NCI-H2107 (cell line): Measurements from ENCODE around the gene DNASE1L2.
"Not testable (repeated sequence)": the region's sequence is repeated elsewhere in the genome, so short reads cannot be mapped to it uniquely, and the experiment has no call there.

Experiments used
- DNase-seq: peaks from one replicate; lab custom pipeline; 2025; lab: John Stamatoyannopoulos, UW

Gene DNASE1L2

GRCh38 chr16:2236337-2237101 lies at the start of gene DNASE1L2:
TSS of gene DNASE1L2 (plus strand) at chr16:2236444. CDS start at chr16:2236817, 373 bp downstream.
- no peak for DNase-seq

GRCh38 chr16:2186505-2186904 lies 49.7 kb upstream of the DNASE1L2 start:
- DNase-seq: no peak

GRCh38 chr16:2187212-2187611 lies 49.0 kb upstream of the DNASE1L2 start:
- no peak for DNase-seq

GRCh38 chr16:2188395-2188794 lies 47.8 kb upstream of the DNASE1L2 start:
- no peak for DNase-seq

- DNase-seq: no peak
These were observed 46.9 kb upstream of the DNASE1L2 start for GRCh38 chr16:2189252-2189893.

- DNase-seq: no peak
These were observed 46.1 kb upstream of the DNASE1L2 start for GRCh38 chr16:2190002-2190658.

- no peak for DNase-seq
These were observed 45.4 kb upstream of the DNASE1L2 start for GRCh38 chr16:2190659-2191445.

- no peak for DNase-seq
These were observed 44.9 kb upstream of the DNASE1L2 start for GRCh38 chr16:2191446-2191706.

- DNase-seq: no peak
These were observed 41.9 kb upstream of the DNASE1L2 start for GRCh38 chr16:2194166-2194834.

- DNase-seq: peak; percentile 40
These were observed 41.4 kb upstream of the DNASE1L2 start for GRCh38 chr16:2194852-2195321.

- DNase-seq: no peak
These were observed 40.7 kb upstream of the DNASE1L2 start for GRCh38 chr16:2195322-2196161.

GRCh38 chr16:2196162-2196980 lies 39.9 kb upstream of the DNASE1L2 start, which contains the start of gene CASKIN1:
TSS of gene CASKIN1 (minus strand) at chr16:2196605. CDS start at chr16:2196432, 173 bp downstream.
- no peak for DNase-seq

GRCh38 chr16:2196981-2197511 lies 39.2 kb upstream of the DNASE1L2 start:
- DNase-seq: no peak

GRCh38 chr16:2197765-2198164 lies 38.5 kb upstream of the DNASE1L2 start:
- no peak for DNase-seq

GRCh38 chr16:2198283-2198682 lies 38.0 kb upstream of the DNASE1L2 start:
- no peak for DNase-seq

- no peak for DNase-seq
These were observed 37.1 kb upstream of the DNASE1L2 start for GRCh38 chr16:2199095-2199494.

- no peak for DNase-seq
These were observed 36.6 kb upstream of the DNASE1L2 start for GRCh38 chr16:2199621-2200139.

- no peak for DNase-seq
These were observed 35.9 kb upstream of the DNASE1L2 start for GRCh38 chr16:2200313-2200712.

- DNase-seq: not testable (repeated sequence)
These were observed 33.0 kb upstream of the DNASE1L2 start for GRCh38 chr16:2203119-2203688.
